ENCODE measurements around the gene MLC1. TPM values are rescaled to one million over a fixed set of nuclear protein-coding genes. Genes with fewer than 3 reads are reported as not detected.
A peak's percentile ranks its signal among the peaks of the same experiment; 100 is the strongest.

MLC1 gene
- total RNA-seq, 1 donor from 2014 or later = 0.50 TPM

GRCh38 chr22:50045211-50046018 lies 39.8 kb downstream of the MLC1 start:
- peaks cover 11% of the 10 kb centered on the region for H3K9me3 Mint-ChIP-seq (ENCODE audit: low read depth)
- no peak overlapping the region for H3K27ac Mint-ChIP-seq (ENCODE audit: unreplicated experiment)
- H3K4me1 Mint-ChIP-seq (ENCODE audit: low read depth) = peaks cover 2% of the 10 kb centered on the region

GRCh38 chr22:50044485-50045118 lies 40.6 kb downstream of the MLC1 start:
- no peak overlapping the region for H3K4me3 Mint-ChIP-seq (ENCODE audit: unreplicated experiment)
- no peak for TF ChIP-seq CTCF (IDR thresholded peaks at IDR 0.05)
- DNase-seq (ENCODE audit: low spot score) = peak; percentile 74
- H3K9me3 Mint-ChIP-seq (ENCODE audit: low read depth) = peaks cover 11% of the 10 kb centered on the region
- H3K36me3 Mint-ChIP-seq (ENCODE audit: low read depth) = peaks cover 3% of the 10 kb centered on the region
- peaks cover 4% of the 10 kb centered on the region for H3K27me3 Mint-ChIP-seq (ENCODE audit: low read depth)
- no peak overlapping the region for H3K27ac Mint-ChIP-seq (ENCODE audit: unreplicated experiment)
- H3K4me1 Mint-ChIP-seq (ENCODE audit: low read depth) = no peaks in the 10 kb centered on the region

More at GRCh38 chr22:50045211-50046018, 39.8 kb downstream of the MLC1 start:
- Mint-ChIP-seq H3K36me3 (ENCODE audit: low read depth) (peaks cover 3% of the 10 kb centered on the region), H3K27me3 (ENCODE audit: low read depth) (peaks cover 4% of the 10 kb centered on the region), H3K4me3 (ENCODE audit: unreplicated experiment) (no peak overlapping the region)
- no peak for TF ChIP-seq CTCF (IDR thresholded peaks at IDR 0.05)
- peak; percentile 90 for DNase-seq (ENCODE audit: low spot score)

GRCh38 chr22:50041361-50042065 lies 43.7 kb downstream of the MLC1 start:
- Mint-ChIP-seq H3K4me1 (ENCODE audit: low read depth) (no peaks in the 10 kb centered on the region), H3K27me3 (ENCODE audit: low read depth) (peaks cover 4% of the 10 kb centered on the region), H3K4me3 (ENCODE audit: unreplicated experiment) (no peak overlapping the region), H3K27ac (ENCODE audit: unreplicated experiment) (no peak overlapping the region), H3K9me3 (ENCODE audit: low read depth) (peaks cover 24% of the 10 kb centered on the region), H3K36me3 (ENCODE audit: low read depth) (peaks cover 6% of the 10 kb centered on the region)
- DNase-seq (ENCODE audit: low spot score) = no peak
- no peak for TF ChIP-seq CTCF (IDR thresholded peaks at IDR 0.05)

GRCh38 chr22:50040717-50041116 lies 44.5 kb downstream of the MLC1 start:
- DNase-seq (ENCODE audit: low spot score) = peak; percentile 64
- no peak overlapping the region for H3K27ac Mint-ChIP-seq (ENCODE audit: unreplicated experiment)
- H3K36me3 Mint-ChIP-seq (ENCODE audit: low read depth) = peaks cover 6% of the 10 kb centered on the region
- H3K4me1 Mint-ChIP-seq (ENCODE audit: low read depth) = no peaks in the 10 kb centered on the region
- peaks cover 4% of the 10 kb centered on the region for H3K27me3 Mint-ChIP-seq (ENCODE audit: low read depth)
- peaks cover 24% of the 10 kb centered on the region for H3K9me3 Mint-ChIP-seq (ENCODE audit: low read depth)
- no peak overlapping the region for H3K4me3 Mint-ChIP-seq (ENCODE audit: unreplicated experiment)
- no peak for TF ChIP-seq CTCF (IDR thresholded peaks at IDR 0.05)

All from chondrocyte (in vitro differentiated cells).